Keratinocyte (primary cell): ENCODE data around the gene C16orf92.

ENCODE experiments used
- EZH2 ChIP-seq: IDR thresholded peaks from one replicate; pipeline ENCODE4 v1.6.1; 2012; ENCODE audit warnings: inconsistent platforms, mild to moderate bottlenecking, low read length, moderate library complexity
- TF ChIP-seq, protein P1 (sequence below), 3 experiments: IDR thresholded peaks in 1 of 3; conservative IDR thresholded peaks in 1 of 3; optimal IDR thresholded peaks in 1 of 3; 2 replicates in 2 of 3; 3 replicates in 1 of 3; pipeline versions ENCODE3 to v1.5.1; 2011; ENCODE audit warnings: low read length in 3 of 3, mild to moderate bottlenecking in 3 of 3, moderate library complexity in 2 of 3, control low read depth in 1 of 3, inconsistent platforms in 1 of 3; ENCODE audit not compliant: insufficient read depth in 2 of 3; ENCODE audit errors: extremely low read depth in 1 of 3

GRCh38 chr16:29993191-29993902 lies 29.7 kb upstream of the C16orf92 start:
- TF ChIP-seq, protein P1, sequence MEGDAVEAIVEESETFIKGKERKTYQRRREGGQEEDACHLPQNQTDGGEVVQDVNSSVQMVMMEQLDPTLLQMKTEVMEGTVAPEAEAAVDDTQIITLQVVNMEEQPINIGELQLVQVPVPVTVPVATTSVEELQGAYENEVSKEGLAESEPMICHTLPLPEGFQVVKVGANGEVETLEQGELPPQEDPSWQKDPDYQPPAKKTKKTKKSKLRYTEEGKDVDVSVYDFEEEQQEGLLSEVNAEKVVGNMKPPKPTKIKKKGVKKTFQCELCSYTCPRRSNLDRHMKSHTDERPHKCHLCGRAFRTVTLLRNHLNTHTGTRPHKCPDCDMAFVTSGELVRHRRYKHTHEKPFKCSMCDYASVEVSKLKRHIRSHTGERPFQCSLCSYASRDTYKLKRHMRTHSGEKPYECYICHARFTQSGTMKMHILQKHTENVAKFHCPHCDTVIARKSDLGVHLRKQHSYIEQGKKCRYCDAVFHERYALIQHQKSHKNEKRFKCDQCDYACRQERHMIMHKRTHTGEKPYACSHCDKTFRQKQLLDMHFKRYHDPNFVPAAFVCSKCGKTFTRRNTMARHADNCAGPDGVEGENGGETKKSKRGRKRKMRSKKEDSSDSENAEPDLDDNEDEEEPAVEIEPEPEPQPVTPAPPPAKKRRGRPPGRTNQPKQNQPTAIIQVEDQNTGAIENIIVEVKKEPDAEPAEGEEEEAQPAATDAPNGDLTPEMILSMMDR (optimal IDR thresholded peaks at IDR 0.05 in 1 of 3, IDR thresholded peaks at IDR 0.05 in 1 of 3, conservative IDR thresholded peaks at IDR 0.05 in 1 of 3; ENCODE audit: extremely low read depth in 1 of 3, insufficient read depth in 2 of 3, low read length in 3 of 3) = no peak
- TF ChIP-seq EZH2 = no peak
